GM13976 (cell line): ENCODE data around the gene NCOA5.

Experiments used
- DNase-seq: peaks from one replicate; pipeline ENCODE4 v3.0.0; 2012; ENCODE audit warnings: low spot score
- in situ Hi-C: fragments of 300-500 bp; cut with MboI; formaldehyde crosslinking; loops from one replicate; pipeline ENCODE4 v1.12.0; 2022; ENCODE audit warnings: low sequenced_read_pairs, mixed read lengths, inconsistent platforms; ENCODE audit not compliant: unreplicated experiment
- TF ChIP-seq, protein P1 (sequence below): IDR thresholded peaks from 2 replicates; pipeline ENCODE4 v1.5.1; 2012; ENCODE audit warnings: borderline replicate concordance, mild to moderate bottlenecking; ENCODE audit not compliant: insufficient read depth; ENCODE audit errors: extremely low read depth, missing control alignments, control extremely low read depth

Gene NCOA5

DNA sequence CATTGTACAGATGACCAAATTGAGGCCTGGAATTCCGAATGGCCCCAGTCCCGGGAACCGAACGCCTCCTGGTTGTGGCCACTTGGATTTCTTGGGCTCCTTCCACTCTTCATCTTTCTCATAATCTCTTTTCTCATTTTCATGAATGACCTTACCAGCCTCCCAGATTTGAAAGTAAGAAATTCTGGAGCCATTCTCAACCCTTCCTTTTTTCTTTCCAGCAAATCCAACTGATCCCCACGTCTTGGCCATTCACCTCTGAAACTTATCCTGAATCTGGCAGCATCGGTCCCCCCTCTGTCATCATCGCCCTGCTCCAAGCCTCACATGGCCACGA, 66.6 kb downstream of the NCOA5 start:
- in situ Hi-C loops, result no loop called here
- TF ChIP-seq, protein P1, sequence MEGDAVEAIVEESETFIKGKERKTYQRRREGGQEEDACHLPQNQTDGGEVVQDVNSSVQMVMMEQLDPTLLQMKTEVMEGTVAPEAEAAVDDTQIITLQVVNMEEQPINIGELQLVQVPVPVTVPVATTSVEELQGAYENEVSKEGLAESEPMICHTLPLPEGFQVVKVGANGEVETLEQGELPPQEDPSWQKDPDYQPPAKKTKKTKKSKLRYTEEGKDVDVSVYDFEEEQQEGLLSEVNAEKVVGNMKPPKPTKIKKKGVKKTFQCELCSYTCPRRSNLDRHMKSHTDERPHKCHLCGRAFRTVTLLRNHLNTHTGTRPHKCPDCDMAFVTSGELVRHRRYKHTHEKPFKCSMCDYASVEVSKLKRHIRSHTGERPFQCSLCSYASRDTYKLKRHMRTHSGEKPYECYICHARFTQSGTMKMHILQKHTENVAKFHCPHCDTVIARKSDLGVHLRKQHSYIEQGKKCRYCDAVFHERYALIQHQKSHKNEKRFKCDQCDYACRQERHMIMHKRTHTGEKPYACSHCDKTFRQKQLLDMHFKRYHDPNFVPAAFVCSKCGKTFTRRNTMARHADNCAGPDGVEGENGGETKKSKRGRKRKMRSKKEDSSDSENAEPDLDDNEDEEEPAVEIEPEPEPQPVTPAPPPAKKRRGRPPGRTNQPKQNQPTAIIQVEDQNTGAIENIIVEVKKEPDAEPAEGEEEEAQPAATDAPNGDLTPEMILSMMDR, result no peak
- DNase-seq, result no peak

DNA sequence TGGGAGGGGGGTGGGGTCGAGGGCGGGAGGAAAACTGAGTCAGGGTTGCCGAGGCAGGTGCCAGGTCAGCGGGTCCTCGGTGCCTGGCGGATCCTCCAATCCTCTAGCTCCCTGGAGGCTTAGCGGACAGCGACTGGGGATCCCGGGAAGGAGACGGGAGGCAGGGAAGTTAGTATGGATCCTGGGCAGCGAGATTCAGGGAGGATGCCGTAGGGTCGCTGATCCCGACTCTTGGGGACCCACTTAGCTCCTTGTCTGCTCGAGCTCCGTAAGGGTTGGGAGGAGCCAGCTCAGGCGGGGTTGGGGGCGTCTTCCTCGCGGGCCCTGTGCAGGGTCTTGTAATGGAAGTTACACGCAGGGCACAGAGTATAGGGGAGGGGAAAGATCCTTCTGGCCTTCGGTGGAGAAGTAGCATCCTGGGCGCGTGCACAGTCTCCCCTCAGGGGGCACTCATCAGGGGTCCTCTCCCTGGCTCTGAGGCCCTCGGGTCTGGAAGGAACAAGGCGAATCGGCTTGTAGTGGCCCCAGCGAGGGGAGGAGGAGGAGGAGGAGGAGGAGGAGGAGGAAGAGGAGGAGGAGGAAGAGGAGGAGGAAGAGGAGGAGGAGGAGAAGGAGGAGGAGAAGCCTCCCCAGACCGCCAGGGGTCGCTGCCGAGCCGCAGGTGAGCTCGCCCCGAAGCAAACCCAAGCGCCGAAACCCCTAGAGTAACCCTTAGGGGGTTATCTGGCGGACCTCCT, 67.2 kb downstream of the NCOA5 start:
- in situ Hi-C loops, result no loop called here
- TF ChIP-seq, protein P1, result peak; percentile 86
- peak; percentile 84 for DNase-seq

DNA sequence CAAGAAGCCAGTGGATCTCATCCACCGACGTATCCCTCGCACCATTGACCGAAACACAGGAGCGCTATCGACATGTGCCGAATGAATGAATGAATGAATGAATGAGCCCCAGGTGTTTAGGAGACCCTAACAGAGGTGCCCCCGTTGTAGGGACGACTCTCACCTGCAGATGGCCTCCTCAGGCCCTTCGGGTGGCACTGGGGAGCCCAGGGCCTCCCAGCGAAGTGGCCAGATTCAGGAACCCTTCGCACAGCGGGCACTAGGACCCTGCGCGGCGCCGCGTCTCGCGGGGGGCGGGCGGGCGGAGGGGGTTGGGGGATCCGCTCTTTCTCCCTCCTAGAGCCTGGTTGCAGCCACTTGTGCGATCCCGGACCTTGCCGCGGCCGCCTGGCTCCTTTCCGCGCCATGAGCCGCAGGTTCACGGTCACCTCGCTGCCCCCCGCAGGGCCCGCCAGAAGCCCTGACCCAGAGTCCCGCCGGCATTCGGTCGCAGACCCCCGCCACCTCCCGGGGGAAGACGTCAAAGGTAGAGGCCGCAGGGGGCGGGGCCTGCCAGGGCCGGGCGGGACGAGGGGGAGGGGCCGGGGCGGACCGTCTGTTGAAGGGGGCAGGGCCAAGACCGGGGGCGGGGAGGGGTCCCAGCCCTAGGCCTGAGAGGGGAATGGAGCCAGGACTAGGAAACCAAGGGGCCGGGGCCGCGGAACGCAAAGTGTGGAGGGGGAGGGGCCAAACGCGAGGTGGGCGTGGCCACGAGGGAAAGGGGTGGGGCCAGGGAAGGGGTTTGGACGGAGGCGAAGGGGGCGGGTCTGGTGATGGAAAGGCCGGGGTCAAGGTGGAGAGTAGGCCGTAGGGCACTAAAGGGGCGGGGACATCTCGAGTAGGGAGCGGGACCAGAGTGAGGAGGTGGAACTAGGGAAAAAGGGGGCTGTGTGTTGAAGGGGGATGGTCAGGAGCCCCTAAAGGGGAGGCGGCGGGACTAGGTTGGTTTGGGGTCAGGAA, 68.1 kb downstream of the NCOA5 start:
- in situ Hi-C loops, result no loop called here
- peak; percentile 86 for DNase-seq

DNA sequence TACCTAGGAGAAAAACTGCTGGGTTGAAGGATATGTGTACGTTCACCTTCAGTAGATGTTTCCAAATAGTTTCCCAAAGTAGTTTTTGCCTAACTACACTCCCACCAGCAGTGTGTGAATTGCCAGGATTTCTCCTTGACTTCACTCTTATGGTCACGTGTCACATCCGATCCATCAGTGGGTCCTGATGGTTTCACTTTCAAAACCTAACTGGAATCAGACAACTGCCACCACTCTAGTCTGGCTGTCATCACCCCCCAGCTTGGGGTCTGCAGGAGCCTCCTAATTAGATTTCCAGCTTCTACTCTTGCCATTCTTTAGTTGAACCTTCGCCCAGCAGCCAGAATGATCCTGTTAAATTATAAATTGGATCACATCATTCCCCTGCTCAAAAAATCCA, 69.2 kb downstream of the NCOA5 start:
- TF ChIP-seq, protein P1, result no peak
- DNase-seq, result no peak
- in situ Hi-C loops, result no loop called here

More for the DNA sequence above, 68.1 kb downstream of the NCOA5 start:
- TF ChIP-seq, protein P1, result no peak

DNA sequence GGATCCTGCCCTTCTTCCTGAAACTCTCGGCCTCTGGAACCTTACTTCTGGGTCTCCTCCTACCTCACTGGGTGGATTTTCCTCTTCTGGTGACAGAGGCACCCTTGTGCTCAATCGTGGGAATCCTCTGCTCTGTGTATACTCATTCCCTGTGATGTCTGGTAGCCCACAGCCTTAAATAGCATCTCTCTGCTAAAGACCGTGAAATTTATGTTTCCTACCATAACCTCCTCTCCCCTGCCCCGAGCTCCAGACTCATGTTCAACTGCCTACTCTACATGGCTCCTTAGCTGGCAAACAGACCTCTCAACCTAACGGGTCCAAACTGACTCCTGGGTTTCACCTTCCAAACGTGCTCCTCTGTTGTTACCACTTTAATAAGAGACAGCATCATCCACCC, 71.2 kb downstream of the NCOA5 start:
- in situ Hi-C loops, result no loop called here
- TF ChIP-seq, protein P1, result no peak
- no peak for DNase-seq

DNA sequence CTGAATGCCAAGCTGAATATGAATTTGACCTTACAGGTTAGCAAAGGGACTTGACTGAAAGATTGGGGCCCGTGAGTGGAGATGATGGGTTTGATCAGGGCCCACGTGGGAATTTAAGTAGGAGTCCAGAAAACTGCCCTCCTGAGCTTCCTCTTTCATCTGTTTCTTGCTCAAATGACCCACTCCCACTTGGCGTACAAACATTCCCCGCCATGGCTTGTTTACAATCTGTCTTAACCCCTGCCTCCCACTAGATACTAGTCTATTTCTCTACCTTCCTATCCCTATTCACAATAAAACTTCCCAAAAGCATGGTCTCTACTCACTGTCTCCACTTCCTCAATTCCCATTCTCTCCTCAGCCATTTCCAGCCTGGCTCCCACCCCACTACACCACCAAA, 71.7 kb downstream of the NCOA5 start:
- in situ Hi-C loops, result no loop called here
- TF ChIP-seq, protein P1, result no peak
- no peak for DNase-seq
